SU-DHL-6 (cell line): ENCODE data around the gene TDRD9.

ENCODE experiments used
- H2AFZ ChIP-seq: fragments of 200-600 bp; sonication (generic); 2 replicates; pipeline ENCODE4 v1.6.1; 2014; ENCODE audit warnings: low read depth, mild to moderate bottlenecking, moderate library complexity, mixed read lengths, antibody characterized with exemption, low read length; ENCODE audit not compliant: severe bottlenecking
- H3F3A ChIP-seq: fragments of 200-600 bp; shearing (Covaris generic); 2 replicates; pipeline ENCODE4 v1.6.0; 2016; ENCODE audit warnings: antibody characterized with exemption, mild to moderate bottlenecking; ENCODE audit not compliant: insufficient read depth
- H3K27ac ChIP-seq: fragments of 200-600 bp; sonication (generic); 2 replicates; pipeline ENCODE4 v1.5.1; 2016; ENCODE audit warnings: low read depth, mild to moderate bottlenecking, low read length, moderate library complexity, mixed read lengths
- H3K27me3 ChIP-seq: fragments of 200-600 bp; sonication (generic), shearing (Covaris generic); 2 replicates; pipeline ENCODE4 v1.6.0; 2014; ENCODE audit warnings: mild to moderate bottlenecking, low read length
- H3K36me3 ChIP-seq: fragments of 200-600 bp; sonication (generic); 2 replicates; pipeline ENCODE4 v1.6.1; 2014; ENCODE audit warnings: mild to moderate bottlenecking, low read length, mixed read lengths
- H3K4me2 ChIP-seq: fragments of 300-600, 200-600 bp; shearing (Covaris generic), sonication (generic); 2 replicates; pipeline ENCODE4 v1.6.0; 2014; ENCODE audit warnings: low read length, low read depth, mild to moderate bottlenecking; ENCODE audit not compliant: poor library complexity, severe bottlenecking
- H3K4me3 ChIP-seq: fragments of 200-600 bp; sonication (generic); 2 replicates; pipeline ENCODE4 v1.5.1; 2014; ENCODE audit warnings: antibody characterized with exemption, low read length, mild to moderate bottlenecking, mixed read lengths; ENCODE audit not compliant: insufficient read depth, poor library complexity, severe bottlenecking
- H3K79me2 ChIP-seq: fragments of 200-600 bp; sonication (generic); 2 replicates; pipeline ENCODE4 v1.6.1; 2014; ENCODE audit warnings: mild to moderate bottlenecking, low read length, moderate library complexity; ENCODE audit not compliant: insufficient read depth
- H3K9ac ChIP-seq: fragments of 200-600 bp; sonication (generic); 2 replicates; pipeline ENCODE4 v1.7.0; 2014; ENCODE audit warnings: mild to moderate bottlenecking, low read length
- H3K9me2 ChIP-seq: fragments of 200-600 bp; sonication (generic); replicated peaks from 2 replicates; pipeline ENCODE4 v1.6.1; 2014; ENCODE audit warnings: low read length; ENCODE audit not compliant: insufficient read depth
- H3K9me3 ChIP-seq: fragments of 200-600 bp; sonication (generic); 2 replicates; pipeline ENCODE4 v1.6.1; 2014; ENCODE audit warnings: low read length, mixed read lengths; ENCODE audit not compliant: insufficient read depth
- H4K20me1 ChIP-seq: fragments of 200-600 bp; sonication (generic); 2 replicates; pipeline ENCODE4 v1.6.1; 2014; ENCODE audit warnings: low read depth, mild to moderate bottlenecking, antibody characterized with exemption, low read length, moderate library complexity, mixed read lengths
- EZH2phosphoT487 ChIP-seq: fragments of 200-600 bp; sonication (generic), shearing (Covaris generic); conservative IDR thresholded peaks from 2 replicates; pipeline ENCODE4 v1.6.1; 2018; ENCODE audit warnings: mild to moderate bottlenecking, antibody characterized with exemption, low read length, moderate library complexity, mixed read lengths
- TF ChIP-seq, protein P1 (sequence below): fragments of 200-600 bp; sonication (generic); IDR thresholded peaks from one replicate; pipeline ENCODE4 v1.5.1; 2017; ENCODE audit warnings: antibody characterized with exemption, mild to moderate bottlenecking, low read length, moderate library complexity; ENCODE audit not compliant: insufficient read depth, poor library complexity, severe bottlenecking

TDRD9 gene

GRCh38 chr14:104020471-104020870, 92.2 kb downstream of the TDRD9 start:
- no peaks in the 10 kb centered on the region for H3K79me2 ChIP-seq
- H3K9ac ChIP-seq: no peak overlapping the region
- no peaks in the 10 kb centered on the region for H3K9me2 ChIP-seq

GRCh38 chr14:104023325-104024055, 95.2 kb downstream of the TDRD9 start:
- no peak overlapping the region for H3K4me3 ChIP-seq
- H3K27ac ChIP-seq: no peak overlapping the region
- no peaks in the 10 kb centered on the region for H4K20me1 ChIP-seq
- no peaks in the 10 kb centered on the region for H3K9me2 ChIP-seq
- H3K4me2 ChIP-seq: no peak overlapping the region
- no peaks in the 10 kb centered on the region for H3K27me3 ChIP-seq
- H3K79me2 ChIP-seq: no peaks in the 10 kb centered on the region
- no peak overlapping the region for H3K9ac ChIP-seq
- H3K9me3 ChIP-seq: no peaks in the 10 kb centered on the region
- TF ChIP-seq, protein P1, sequence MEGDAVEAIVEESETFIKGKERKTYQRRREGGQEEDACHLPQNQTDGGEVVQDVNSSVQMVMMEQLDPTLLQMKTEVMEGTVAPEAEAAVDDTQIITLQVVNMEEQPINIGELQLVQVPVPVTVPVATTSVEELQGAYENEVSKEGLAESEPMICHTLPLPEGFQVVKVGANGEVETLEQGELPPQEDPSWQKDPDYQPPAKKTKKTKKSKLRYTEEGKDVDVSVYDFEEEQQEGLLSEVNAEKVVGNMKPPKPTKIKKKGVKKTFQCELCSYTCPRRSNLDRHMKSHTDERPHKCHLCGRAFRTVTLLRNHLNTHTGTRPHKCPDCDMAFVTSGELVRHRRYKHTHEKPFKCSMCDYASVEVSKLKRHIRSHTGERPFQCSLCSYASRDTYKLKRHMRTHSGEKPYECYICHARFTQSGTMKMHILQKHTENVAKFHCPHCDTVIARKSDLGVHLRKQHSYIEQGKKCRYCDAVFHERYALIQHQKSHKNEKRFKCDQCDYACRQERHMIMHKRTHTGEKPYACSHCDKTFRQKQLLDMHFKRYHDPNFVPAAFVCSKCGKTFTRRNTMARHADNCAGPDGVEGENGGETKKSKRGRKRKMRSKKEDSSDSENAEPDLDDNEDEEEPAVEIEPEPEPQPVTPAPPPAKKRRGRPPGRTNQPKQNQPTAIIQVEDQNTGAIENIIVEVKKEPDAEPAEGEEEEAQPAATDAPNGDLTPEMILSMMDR: no peak
- no peak for TF ChIP-seq EZH2phosphoT487
- H3F3A ChIP-seq: no peaks in the 10 kb centered on the region
- H3K36me3 ChIP-seq: no peaks in the 10 kb centered on the region
- H2AFZ ChIP-seq: no peak overlapping the region

More at GRCh38 chr14:104020471-104020870, 92.2 kb downstream of the TDRD9 start:
- H3K9me3 ChIP-seq: no peaks in the 10 kb centered on the region
- no peaks in the 10 kb centered on the region for H3K36me3 ChIP-seq
- no peaks in the 10 kb centered on the region for H3F3A ChIP-seq
- no peak overlapping the region for H3K27ac ChIP-seq
- TF ChIP-seq, protein P1: no peak
- TF ChIP-seq EZH2phosphoT487: no peak
- no peaks in the 10 kb centered on the region for H4K20me1 ChIP-seq
- H3K4me2 ChIP-seq: no peak overlapping the region
- no peak overlapping the region for H3K4me3 ChIP-seq
- no peaks in the 10 kb centered on the region for H3K27me3 ChIP-seq
- no peak overlapping the region for H2AFZ ChIP-seq

GRCh38 chr14:104025534-104025933, 97.3 kb downstream of the TDRD9 start:
- no peaks in the 10 kb centered on the region for H3K79me2 ChIP-seq
- H3K27ac ChIP-seq: no peak overlapping the region
- no peaks in the 10 kb centered on the region for H3K36me3 ChIP-seq
- H3F3A ChIP-seq: no peaks in the 10 kb centered on the region
- H3K4me2 ChIP-seq: no peak overlapping the region
- no peak overlapping the region for H3K9ac ChIP-seq
- no peak overlapping the region for H3K4me3 ChIP-seq
- H3K9me3 ChIP-seq: no peaks in the 10 kb centered on the region
- H3K9me2 ChIP-seq: no peaks in the 10 kb centered on the region
- H2AFZ ChIP-seq: no peak overlapping the region
- no peaks in the 10 kb centered on the region for H3K27me3 ChIP-seq
- no peak for TF ChIP-seq EZH2phosphoT487
- TF ChIP-seq, protein P1: no peak
- H4K20me1 ChIP-seq: no peaks in the 10 kb centered on the region
